COR-L47 (cell line): ENCODE data around the gene ANKK1.

ENCODE experiments used
- DNase-seq: peaks from one replicate; lab custom pipeline; 2025; lab: John Stamatoyannopoulos, UW

The ANKK1 gene

GRCh38 chr11:113408887-113409286 is 21.3 kb downstream of the ANKK1 start:
- no peak for DNase-seq

GRCh38 chr11:113409526-113409925 is 21.9 kb downstream of the ANKK1 start:
- DNase-seq = no peak

GRCh38 chr11:113410414-113411135 is 23.0 kb downstream of the ANKK1 start:
- no peak for DNase-seq

- DNase-seq = no peak
These were observed 24.0 kb downstream of the ANKK1 start for GRCh38 chr11:113411536-113411935.

- DNase-seq = no peak
These were observed 25.1 kb downstream of the ANKK1 start for GRCh38 chr11:113412675-113413074.

GRCh38 chr11:113415343-113415742 is 27.8 kb downstream of the ANKK1 start:
- no peak for DNase-seq

GRCh38 chr11:113417428-113417827 is 29.8 kb downstream of the ANKK1 start:
- DNase-seq = no peak

GRCh38 chr11:113419454-113420003 is 31.9 kb downstream of the ANKK1 start:
- DNase-seq = peak; percentile 38

- DNase-seq = no peak
These were observed 33.2 kb downstream of the ANKK1 start for GRCh38 chr11:113420808-113421207.

GRCh38 chr11:113426686-113427085 is 39.1 kb downstream of the ANKK1 start:
- no peak for DNase-seq

- DNase-seq = no peak
These were observed 44.2 kb downstream of the ANKK1 start for GRCh38 chr11:113431746-113432145.

GRCh38 chr11:113435190-113435968 is 47.8 kb downstream of the ANKK1 start:
- no peak for DNase-seq

- DNase-seq = no peak
These were observed 49.2 kb downstream of the ANKK1 start for GRCh38 chr11:113436672-113437252.

GRCh38 chr11:113440816-113441215 is 53.2 kb downstream of the ANKK1 start:
- no peak for DNase-seq

GRCh38 chr11:113444502-113445123 is 57.0 kb downstream of the ANKK1 start:
- no peak for DNase-seq

- no peak for DNase-seq
These were observed 58.5 kb downstream of the ANKK1 start for GRCh38 chr11:113446112-113446511.

- no peak for DNase-seq
These were observed 59.4 kb downstream of the ANKK1 start for GRCh38 chr11:113446938-113447337.

GRCh38 chr11:113447621-113448315 is 60.2 kb downstream of the ANKK1 start:
- no peak for DNase-seq

- no peak for DNase-seq
These were observed 60.7 kb downstream of the ANKK1 start for GRCh38 chr11:113448316-113448677.

GRCh38 chr11:113449743-113450142 is 62.2 kb downstream of the ANKK1 start:
- no peak for DNase-seq
